Neural cell (in vitro differentiated cells): ENCODE data around the gene FAM187B. TPM values are rescaled to one million over a fixed set of nuclear protein-coding genes. Genes with fewer than 3 reads are reported as not detected.

Experiments used
- H2AFZ ChIP-seq: fragments of 200-600, 300-800 bp; sonication (generic), shearing (Covaris generic); 2 replicates; pipeline ENCODE4 v1.6.0; 2014; ENCODE audit warnings: low read depth, mild to moderate bottlenecking, antibody characterized with exemption, low read length, moderate library complexity
- H3F3A ChIP-seq: fragments of 200-600 bp; shearing (Covaris generic); 2 replicates; pipeline ENCODE4 v1.6.1; 2016; ENCODE audit warnings: mild to moderate bottlenecking, moderate library complexity, mixed read lengths, antibody characterized with exemption, low read length; ENCODE audit not compliant: insufficient read depth, poor library complexity, severe bottlenecking
- H3K27ac ChIP-seq: fragments of 200-600, 300-800 bp; sonication (generic), shearing (Covaris generic); 2 replicates; pipeline ENCODE4 v1.5.1; 2014; ENCODE audit warnings: mild to moderate bottlenecking, low read length, moderate library complexity
- H3K27me3 ChIP-seq: fragments of 300-800, 200-600 bp; sonication (generic), shearing (Covaris generic); 2 replicates; pipeline ENCODE4 v1.6.0; 2014; ENCODE audit warnings: mild to moderate bottlenecking, low read depth, low read length, moderate library complexity; ENCODE audit not compliant: insufficient read depth
- H3K36me3 ChIP-seq: fragments of 300-800, 200-600 bp; sonication (generic), shearing (Covaris generic); 2 replicates; pipeline ENCODE4 v1.5.1; 2014; ENCODE audit warnings: mild to moderate bottlenecking, antibody characterized with exemption, low read length, moderate library complexity; ENCODE audit not compliant: insufficient read depth
- H3K4me2 ChIP-seq: fragments of 300-800, 200-600 bp; sonication (generic), shearing (Covaris generic); 2 replicates; pipeline ENCODE4 v1.6.0; 2014; ENCODE audit warnings: mild to moderate bottlenecking, low read length
- H3K4me3 ChIP-seq: fragments of 300-800, 200-600 bp; sonication (generic), shearing (Covaris generic); 2 replicates; pipeline ENCODE4 v1.5.1; 2014; ENCODE audit warnings: mild to moderate bottlenecking, low read length, moderate library complexity
- H3K79me2 ChIP-seq: fragments of 200-600 bp; shearing (Covaris generic); replicated peaks from 2 replicates; pipeline ENCODE4 v1.6.0; 2014; ENCODE audit warnings: mild to moderate bottlenecking, low read length, moderate library complexity; ENCODE audit not compliant: insufficient read depth
- H3K9ac ChIP-seq: fragments of 300-800, 200-600 bp; sonication (generic), shearing (Covaris generic); 2 replicates; pipeline ENCODE4 v1.6.1; 2016; ENCODE audit warnings: mild to moderate bottlenecking, low read length, mixed read lengths
- H3K9me2 ChIP-seq: fragments of 200-600 bp; shearing (Covaris generic); 2 replicates; pipeline ENCODE4 v1.6.1; 2016; ENCODE audit warnings: mild to moderate bottlenecking, low read length, mixed read lengths; ENCODE audit not compliant: insufficient read depth
- H3K9me3 ChIP-seq: fragments of 200-600, 300-800 bp; sonication (generic), shearing (Covaris generic); 2 replicates; pipeline ENCODE4 v1.6.1; 2016; ENCODE audit warnings: mild to moderate bottlenecking, mixed run types, low read length, moderate library complexity, mixed read lengths
- H4K20me1 ChIP-seq: fragments of 200-600 bp; shearing (Covaris generic); 2 replicates; pipeline ENCODE4 v1.6.1; 2016; ENCODE audit warnings: mild to moderate bottlenecking, mixed run types; ENCODE audit not compliant: insufficient read depth
- CTCF ChIP-seq: fragments of 450-650 bp; IDR thresholded peaks from 2 replicates; pipeline ENCODE4 v1.5.1; 2014; ENCODE audit warnings: antibody characterized with exemption, mild to moderate bottlenecking, moderate library complexity; ENCODE audit not compliant: poor library complexity, severe bottlenecking
- EP300 ChIP-seq: fragments of 450-650 bp; conservative IDR thresholded peaks from 2 replicates; pipeline ENCODE4 v1.6.1; 2014; ENCODE audit warnings: antibody characterized with exemption, mild to moderate bottlenecking, moderate library complexity; ENCODE audit not compliant: poor library complexity, severe bottlenecking
- EZH2 ChIP-seq: fragments of 200-600, 300-800 bp; shearing (Covaris generic), sonication (generic); IDR thresholded peaks from 2 replicates; pipeline ENCODE4 v1.6.1; 2014; ENCODE audit warnings: antibody characterized with exemption, low read length, borderline replicate concordance, mild to moderate bottlenecking; ENCODE audit not compliant: insufficient read depth, poor library complexity, severe bottlenecking
- MXI1 ChIP-seq: fragments of 450-650 bp; conservative IDR thresholded peaks from 2 replicates; pipeline ENCODE4 v1.6.1; 2014; ENCODE audit warnings: antibody characterized with exemption, mild to moderate bottlenecking; ENCODE audit not compliant: poor library complexity, severe bottlenecking
- POLR2AphosphoS5 ChIP-seq: IDR thresholded peaks from 2 replicates; pipeline ENCODE4 v1.6.1; 2012
- RAD21 ChIP-seq: fragments of 450-650 bp; conservative IDR thresholded peaks from 2 replicates; pipeline ENCODE4 v1.6.1; 2014; ENCODE audit warnings: antibody characterized with exemption, mild to moderate bottlenecking, moderate library complexity
- SMC3 ChIP-seq: fragments of 450-650 bp; conservative IDR thresholded peaks from 2 replicates; pipeline ENCODE4 v1.6.1; 2014; ENCODE audit warnings: antibody characterized with exemption, mild to moderate bottlenecking, moderate library complexity; ENCODE audit not compliant: poor library complexity
- TAF1 ChIP-seq: IDR thresholded peaks from 2 replicates; pipeline ENCODE4 v1.6.1; 2012; ENCODE audit warnings: low read depth
- polyA plus RNA-seq: library from polyadenylated mRNA; depleted of rRNA; stranded (reverse); fragments of >200 nt; gene quantifications from 2 replicates; pipeline ENCODE4 v1.2.3, GENCODE V29; 2014

Gene FAM187B
- polyA plus RNA-seq, 1 donor from 2014 or later: not detected

DNA sequence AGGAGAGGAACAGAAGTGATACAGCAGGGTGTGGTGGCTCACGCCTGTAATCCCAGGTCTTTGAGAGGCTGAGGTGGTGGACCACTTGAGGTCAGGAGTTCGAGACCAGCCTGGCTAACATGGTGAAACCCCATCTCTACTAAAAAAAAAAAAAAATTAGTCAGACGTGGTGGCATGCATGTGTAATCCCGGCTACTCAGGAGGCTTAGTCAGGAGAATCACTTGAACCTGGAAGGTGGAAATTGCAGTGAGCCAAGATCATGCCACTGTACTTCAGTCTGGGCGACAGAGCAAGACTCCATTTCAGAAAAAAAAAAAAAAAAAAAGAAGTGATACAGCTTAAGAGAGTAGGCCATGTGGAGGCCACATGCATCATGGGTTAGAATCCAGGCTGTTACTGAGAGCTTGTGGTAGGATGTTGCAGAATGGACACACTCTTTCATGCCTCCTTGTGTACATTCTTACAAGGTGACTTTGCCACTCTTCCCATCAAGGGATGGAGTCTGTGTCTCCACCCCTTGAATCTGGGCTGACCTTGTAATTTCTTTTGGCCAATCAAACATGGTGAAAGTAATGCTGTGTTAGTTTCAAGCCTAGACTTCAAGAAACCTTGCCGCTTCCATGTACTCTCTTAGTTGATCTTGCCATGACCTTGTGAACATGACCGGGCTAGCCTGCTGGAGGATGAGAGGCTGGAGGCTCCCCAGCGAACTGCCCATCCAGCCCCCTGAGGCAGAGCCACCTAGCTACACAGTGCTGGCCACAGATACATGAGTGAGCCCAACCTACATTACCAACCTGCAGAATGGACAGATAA lies 12.3 kb downstream of the FAM187B start:
- Histone ChIP-seq H3K4me2 (no peak overlapping the region), H4K20me1 (no peaks in the 10 kb centered on the region)

GRCh38 chr19:35214766-35215422 lies 13.6 kb downstream of the FAM187B start:
- H3F3A ChIP-seq: no peaks in the 10 kb centered on the region
- no peak overlapping the region for H2AFZ ChIP-seq
- no peaks in the 10 kb centered on the region for H3K27me3 ChIP-seq
- H4K20me1 ChIP-seq: no peaks in the 10 kb centered on the region
- H3K4me3 ChIP-seq: no peak overlapping the region
- H3K9me2 ChIP-seq: no peaks in the 10 kb centered on the region
- TF ChIP-seq SMC3 (no peak), EZH2 (no peak), RAD21 (no peak), EP300 (no peak), TAF1 (no peak), MXI1 (no peak), POLR2AphosphoS5 (no peak)
- no peak overlapping the region for H3K27ac ChIP-seq
- no peak overlapping the region for H3K4me2 ChIP-seq
- no peak overlapping the region for H3K9ac ChIP-seq
- H3K9me3 ChIP-seq: no peaks in the 10 kb centered on the region
- H3K79me2 ChIP-seq: no peaks in the 10 kb centered on the region
- H3K36me3 ChIP-seq: no peaks in the 10 kb centered on the region

More for the DNA sequence above, 12.3 kb downstream of the FAM187B start:
- Histone ChIP-seq H3K79me2 (no peaks in the 10 kb centered on the region), H3K9ac (no peak overlapping the region), H3K9me2 (no peaks in the 10 kb centered on the region), H3K36me3 (no peaks in the 10 kb centered on the region), H3K9me3 (no peaks in the 10 kb centered on the region), H2AFZ (no peak overlapping the region), H3K27ac (no peak overlapping the region), H3K27me3 (no peaks in the 10 kb centered on the region), H3K4me3 (no peak overlapping the region), H3F3A (no peaks in the 10 kb centered on the region)
- TF ChIP-seq MXI1 (no peak), CTCF (no peak), EP300 (no peak), EZH2 (no peak)

GRCh38 chr19:35213663-35214632 lies 14.6 kb downstream of the FAM187B start:
- Histone ChIP-seq H3K9me3 (no peaks in the 10 kb centered on the region), H3K27ac (no peak overlapping the region), H3K79me2 (no peaks in the 10 kb centered on the region), H3K27me3 (no peaks in the 10 kb centered on the region), H2AFZ (no peak overlapping the region), H3F3A (no peaks in the 10 kb centered on the region), H3K4me2 (no peak overlapping the region), H4K20me1 (no peaks in the 10 kb centered on the region), H3K4me3 (no peak overlapping the region), H3K9ac (no peak overlapping the region), H3K36me3 (no peaks in the 10 kb centered on the region), H3K9me2 (no peaks in the 10 kb centered on the region)
- no peak for TF ChIP-seq TAF1
- no peak for TF ChIP-seq EZH2
